Bronchial epithelial cell (primary cell): ENCODE measurements around the gene POU2AF1. TPM values are rescaled to one million over a fixed set of nuclear protein-coding genes. Genes with fewer than 3 reads are reported as not detected.

Experiments used
- DNase-seq: peaks from one replicate; pipeline ENCODE4 v3.0.0-alpha.2; 2010; ENCODE audit warnings: low read depth
- FAIRE-seq: peaks from 2 replicates; lab custom pipeline; 2011; peaks lifted over from hg19 to GRCh38; lab: Jason Lieb, UNC
- H3K27me3 ChIP-seq: 2 replicates; pipeline ENCODE4 v1.5.1; 2011; ENCODE audit warnings: low read length; ENCODE audit not compliant: control insufficient read depth, insufficient read depth
- H3K36me3 ChIP-seq: 2 replicates; pipeline ENCODE4 v1.5.1; 2011; ENCODE audit warnings: low read length; ENCODE audit not compliant: control insufficient read depth, insufficient read depth
- H3K4me3 ChIP-seq: 2 replicates; pipeline ENCODE4 v1.5.1; 2011; ENCODE audit warnings: mild to moderate bottlenecking, low read depth, low read length, control low read depth
- total RNA-seq: library from RNA; depleted of rRNA; stranded (reverse); fragments of >200 nt; gene quantifications from 2 replicates; pipeline ENCODE4 v1.2.1, GENCODE V29; 2014
- TF ChIP-seq, protein P1 (sequence below): IDR thresholded peaks from 2 replicates; pipeline ENCODE4 v1.5.1; 2011; ENCODE audit warnings: mild to moderate bottlenecking, moderate library complexity, low read length, control low read depth, inconsistent platforms; ENCODE audit not compliant: insufficient read depth, severe bottlenecking

The POU2AF1 gene
- total RNA-seq, 1 donor from 2014 or later: not detected

DNA sequence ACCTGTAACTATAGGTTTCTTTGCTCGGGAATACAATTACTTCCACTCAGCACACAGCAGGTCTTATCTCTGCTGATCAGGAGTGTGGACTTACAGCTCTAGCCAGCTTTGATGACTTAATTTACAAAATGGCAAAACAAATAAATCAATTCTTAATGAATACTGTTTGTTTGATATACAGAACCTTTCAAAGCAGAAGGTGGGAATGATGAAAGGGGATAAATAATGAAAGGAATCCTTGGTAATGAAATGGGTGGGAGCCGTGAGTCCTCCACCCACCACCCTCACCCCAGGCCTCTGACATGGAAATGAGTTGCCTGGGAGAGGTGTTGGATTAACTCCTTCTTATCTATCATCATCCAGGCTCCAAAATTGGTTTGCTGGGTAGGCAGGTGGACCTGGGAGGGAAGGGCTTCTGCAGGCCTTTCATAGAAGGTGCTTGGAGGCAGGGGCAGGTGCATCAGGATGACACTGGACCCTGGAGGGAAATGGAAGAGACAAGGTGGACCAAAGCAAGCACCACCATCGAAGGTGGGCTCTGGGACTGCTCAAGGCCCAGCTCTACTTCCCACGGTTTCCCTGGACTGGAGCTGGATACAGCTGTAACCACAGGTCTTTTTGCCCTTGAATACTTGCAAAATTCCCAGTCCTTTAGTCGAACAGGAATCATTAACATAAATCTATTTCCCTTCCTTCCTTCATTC lies 23.0 kb downstream of the POU2AF1 start:
- H3K27me3 ChIP-seq: no peaks in the 10 kb centered on the region
- no peaks in the 10 kb centered on the region for H3K36me3 ChIP-seq
- DNase-seq (no peak), FAIRE-seq (no peak)
- no peak overlapping the region for H3K4me3 ChIP-seq
- TF ChIP-seq, protein P1, sequence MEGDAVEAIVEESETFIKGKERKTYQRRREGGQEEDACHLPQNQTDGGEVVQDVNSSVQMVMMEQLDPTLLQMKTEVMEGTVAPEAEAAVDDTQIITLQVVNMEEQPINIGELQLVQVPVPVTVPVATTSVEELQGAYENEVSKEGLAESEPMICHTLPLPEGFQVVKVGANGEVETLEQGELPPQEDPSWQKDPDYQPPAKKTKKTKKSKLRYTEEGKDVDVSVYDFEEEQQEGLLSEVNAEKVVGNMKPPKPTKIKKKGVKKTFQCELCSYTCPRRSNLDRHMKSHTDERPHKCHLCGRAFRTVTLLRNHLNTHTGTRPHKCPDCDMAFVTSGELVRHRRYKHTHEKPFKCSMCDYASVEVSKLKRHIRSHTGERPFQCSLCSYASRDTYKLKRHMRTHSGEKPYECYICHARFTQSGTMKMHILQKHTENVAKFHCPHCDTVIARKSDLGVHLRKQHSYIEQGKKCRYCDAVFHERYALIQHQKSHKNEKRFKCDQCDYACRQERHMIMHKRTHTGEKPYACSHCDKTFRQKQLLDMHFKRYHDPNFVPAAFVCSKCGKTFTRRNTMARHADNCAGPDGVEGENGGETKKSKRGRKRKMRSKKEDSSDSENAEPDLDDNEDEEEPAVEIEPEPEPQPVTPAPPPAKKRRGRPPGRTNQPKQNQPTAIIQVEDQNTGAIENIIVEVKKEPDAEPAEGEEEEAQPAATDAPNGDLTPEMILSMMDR: no peak

DNA sequence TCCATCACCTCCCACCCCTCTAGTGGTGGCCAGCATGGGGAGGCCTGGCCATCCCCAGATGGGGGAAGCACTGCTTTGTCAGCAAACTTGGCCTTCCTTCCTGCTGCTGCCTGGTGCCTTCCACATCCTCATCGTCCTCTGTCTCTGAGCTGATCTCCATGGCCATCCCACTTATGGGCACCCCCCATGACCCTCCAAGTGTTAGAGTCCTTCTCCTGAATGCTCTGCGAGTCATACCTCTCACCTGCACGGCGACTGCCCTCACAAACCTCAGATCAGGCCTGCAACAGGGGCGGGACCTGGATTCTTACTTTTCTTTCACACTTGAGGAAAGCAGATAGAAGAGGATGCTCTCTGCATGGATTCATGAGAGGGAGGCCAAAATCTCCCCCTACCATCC lies 24.0 kb downstream of the POU2AF1 start:
- FAIRE-seq: no peak
- Histone ChIP-seq H3K4me3 (no peak overlapping the region), H3K36me3 (no peaks in the 10 kb centered on the region), H3K27me3 (no peaks in the 10 kb centered on the region)
- TF ChIP-seq, protein P1: no peak
- DNase-seq: no peak

DNA sequence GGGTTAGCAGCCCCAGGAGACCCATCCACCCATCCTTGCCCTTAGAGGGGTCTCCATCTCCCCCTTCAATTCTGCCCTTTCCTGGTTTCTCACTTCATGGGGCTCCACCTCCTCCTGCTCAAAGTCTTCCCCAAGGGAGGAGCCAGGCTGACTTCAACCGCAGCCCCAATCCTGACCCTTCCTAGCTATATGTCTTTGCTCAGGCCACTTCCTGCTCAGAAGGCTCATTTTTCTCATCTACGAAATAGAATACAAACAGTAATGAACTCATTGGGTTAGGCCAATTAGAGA lies 24.5 kb downstream of the POU2AF1 start:
- TF ChIP-seq, protein P1: no peak
- Histone ChIP-seq H3K27me3 (no peaks in the 10 kb centered on the region), H3K36me3 (no peaks in the 10 kb centered on the region), H3K4me3 (no peak overlapping the region)
- DNase-seq: no peak
- no peak for FAIRE-seq

DNA sequence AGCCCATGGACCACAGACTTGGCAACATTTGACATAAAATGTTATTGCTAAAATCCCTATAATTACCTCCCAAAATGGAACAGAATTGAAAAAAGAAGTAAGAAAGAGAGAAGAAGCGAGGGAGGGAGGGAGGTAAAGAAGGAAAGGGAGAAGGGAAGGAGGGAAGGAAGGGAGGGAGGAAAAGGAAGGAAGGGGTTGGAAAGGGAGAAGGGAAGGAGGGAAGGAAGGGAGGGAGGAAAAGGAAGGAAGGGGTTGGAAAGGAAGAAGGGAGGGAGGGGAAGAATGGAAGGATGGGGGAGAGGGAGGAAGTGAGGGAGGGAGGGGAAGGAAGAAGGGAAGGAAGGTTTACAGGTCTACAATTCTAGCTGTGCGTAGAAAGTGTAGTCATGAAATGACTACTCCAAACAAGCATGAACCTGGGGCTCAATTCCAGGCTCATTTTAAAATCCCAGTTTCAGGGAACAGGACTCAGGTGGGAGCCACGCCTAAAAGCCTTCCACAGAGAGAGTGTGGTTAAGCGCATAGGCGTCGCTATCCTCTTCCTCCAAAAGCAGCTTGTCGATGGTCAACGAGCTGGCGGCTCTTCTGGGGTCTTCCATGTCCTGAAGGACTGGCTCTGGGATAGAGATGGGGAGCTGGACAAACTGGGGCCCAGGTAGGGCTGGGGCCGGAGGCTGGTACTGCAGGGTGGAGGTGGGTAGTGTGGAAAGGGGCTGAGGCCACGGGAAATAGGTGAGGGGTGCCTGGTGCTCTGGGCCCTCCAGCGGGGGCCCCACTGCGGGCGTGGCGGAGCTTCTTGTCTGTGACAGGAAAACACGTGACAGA lies 25.1 kb downstream of the POU2AF1 start:
- Histone ChIP-seq H3K27me3 (no peaks in the 10 kb centered on the region), H3K36me3 (no peaks in the 10 kb centered on the region), H3K4me3 (no peak overlapping the region)
- FAIRE-seq: no peak
- TF ChIP-seq, protein P1: no peak
- DNase-seq: no peak

DNA sequence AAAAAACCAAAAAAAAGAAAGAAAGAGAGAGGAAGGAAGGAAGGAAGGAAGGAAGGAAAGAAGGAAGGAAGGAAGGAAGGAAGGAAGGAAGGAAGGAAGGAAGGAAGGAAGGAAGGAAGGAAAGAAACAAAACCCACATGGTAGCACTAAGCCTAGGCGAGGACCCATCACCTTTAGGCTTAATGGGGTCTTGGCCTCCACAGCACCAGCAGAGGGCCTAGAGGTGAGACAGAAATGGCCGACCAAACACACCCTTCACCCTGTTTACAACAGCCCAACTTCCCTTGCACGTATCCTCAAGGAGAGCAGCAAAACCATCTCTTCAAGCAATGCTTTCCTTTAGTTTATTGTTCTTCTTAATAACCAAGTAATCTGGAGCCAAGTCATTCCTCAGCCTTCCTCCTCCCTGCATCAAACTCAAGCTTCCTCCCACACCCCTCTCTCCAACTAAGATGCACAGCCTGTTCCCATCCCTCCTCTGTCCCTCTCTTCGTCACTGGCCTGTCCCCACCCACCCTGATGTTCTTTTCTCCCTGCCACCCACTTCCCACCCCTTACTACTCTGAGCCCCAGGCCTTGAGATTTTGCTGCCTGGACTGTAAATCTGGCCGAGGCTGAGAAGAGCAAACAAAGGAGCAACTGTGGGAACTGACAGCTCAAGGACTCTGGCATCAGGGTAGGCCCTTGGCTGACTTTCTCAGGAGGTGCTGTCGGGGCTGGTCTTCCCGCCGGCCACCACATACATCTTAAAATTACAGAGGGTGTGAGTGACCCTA lies 26.0 kb downstream of the POU2AF1 start:
- no peaks in the 10 kb centered on the region for H3K36me3 ChIP-seq
- H3K4me3 ChIP-seq: no peak overlapping the region
- H3K27me3 ChIP-seq: no peaks in the 10 kb centered on the region
- DNase-seq (no peak), FAIRE-seq (no peak)
- TF ChIP-seq, protein P1: no peak
